K562 (cell line): ENCODE results near the gene RBM12. TPM values are rescaled to one million over a fixed set of nuclear protein-coding genes. Genes with fewer than 3 reads are reported as not detected.

Source experiments
- BMI1 ChIP-seq: fragments of 150-350 bp; IDR thresholded peaks from 2 replicates; pipeline ENCODE4 v1.6.1; 2014; ENCODE audit warnings: low read length
- CBX8 ChIP-seq: fragments of 200-600 bp; sonication (generic); IDR thresholded peaks from 2 replicates; pipeline ENCODE4 v1.6.1; 2012; ENCODE audit warnings: borderline replicate concordance, mixed run types, low read depth, mild to moderate bottlenecking, moderate library complexity, mixed read lengths, low read length, control low read depth, inconsistent platforms; ENCODE audit not compliant: poor library complexity, severe bottlenecking; ENCODE audit errors: extremely low read depth
- CCAR2 ChIP-seq: fragments of 200-400 bp; formaldehyde crosslinking; IDR thresholded peaks from 2 replicates; pipeline ENCODE4 v1.6.1; 2017; ENCODE audit warnings: mild to moderate bottlenecking, low read depth, low read length
- FOXA1 ChIP-seq: fragments of 450-650 bp; IDR thresholded peaks from 2 replicates; pipeline ENCODE4 v1.6.1; 2016; ENCODE audit warnings: mild to moderate bottlenecking, borderline replicate concordance
- FOXA3 ChIP-seq, 2 experiments: fragments of 450-650 bp in 1 of 2; sonication (generic) in 1 of 2; formaldehyde crosslinking; IDR thresholded peaks in 1 of 2; conservative IDR thresholded peaks in 1 of 2; 2 replicates each; pipeline versions ENCODE4 v1.4.0 to v1.8.0; 2020 to 2022; ENCODE audit warnings: mild to moderate bottlenecking in 2 of 2, missing genetic modification reagents in 1 of 2
- GABPA ChIP-seq: fragments of 200-800 bp; sonication (Bioruptor generic); conservative IDR thresholded peaks from 2 replicates; pipeline ENCODE4 v1.6.1; 2016; ENCODE audit warnings: low read depth, missing genetic modification characterization, missing compliant biosample characterization
- HEY1 ChIP-seq: fragments of 250-450 bp; sonication (Bioruptor Pico); IDR thresholded peaks from 2 replicates; pipeline ENCODE4 v1.5.0; 2020; ENCODE audit warnings: mild to moderate bottlenecking, moderate library complexity, borderline replicate concordance
- MTA1 ChIP-seq: fragments of 450-650 bp; IDR thresholded peaks from 2 replicates; pipeline ENCODE4 v1.6.1; 2017; ENCODE audit warnings: borderline replicate concordance
- MYC ChIP-seq, 2 experiments: fragments of 250-450 bp in 1 of 2; sonication (Bioruptor Pico) in 1 of 2; IDR thresholded peaks; 2 replicates each; pipeline versions ENCODE4 v1.5.1 to v1.6.1; 2012 to 2021; ENCODE audit warnings: low read depth in 2 of 2, borderline replicate concordance in 1 of 2, improper control_type of control experiment in 1 of 2, low read length in 1 of 2, mild to moderate bottlenecking in 1 of 2, moderate library complexity in 1 of 2
- NFIC ChIP-seq: fragments of 450-650 bp; IDR thresholded peaks from 2 replicates; pipeline ENCODE4 v1.6.1; 2017; ENCODE audit warnings: mild to moderate bottlenecking, inconsistent platforms
- NFYB ChIP-seq: IDR thresholded peaks from 2 replicates; pipeline ENCODE4 v1.6.1; 2011; ENCODE audit warnings: mild to moderate bottlenecking, moderate library complexity; ENCODE audit not compliant: insufficient read length; ENCODE audit errors: extremely low read depth
- NR2C2 ChIP-seq, 2 experiments: fragments of 200-800 bp in 1 of 2; sonication (Bioruptor generic) in 1 of 2; sonication (generic) in 1 of 2; formaldehyde crosslinking in 1 of 2; IDR thresholded peaks; 2 replicates each; pipeline versions ENCODE4 v1.6.1 to v1.8.0; 2016 to 2022; ENCODE audit warnings: mild to moderate bottlenecking in 1 of 2, missing compliant biosample characterization in 1 of 2, missing genetic modification characterization in 1 of 2, missing genetic modification reagents in 1 of 2
- NUFIP1 ChIP-seq: fragments of 450-650 bp; IDR thresholded peaks from 2 replicates; pipeline ENCODE4 v1.6.1; 2018; ENCODE audit not compliant: partially characterized antibody
- RUNX1 ChIP-seq: sonication (generic); IDR thresholded peaks from 2 replicates; pipeline ENCODE4 v1.6.1; 2016; ENCODE audit warnings: antibody characterized with exemption, low read depth
- SMAD2 ChIP-seq: fragments of 150-350 bp; IDR thresholded peaks from 2 replicates; pipeline ENCODE4 v1.6.1; 2014; ENCODE audit warnings: low read depth, mild to moderate bottlenecking, low read length
- SMC3 ChIP-seq: conservative IDR thresholded peaks from 2 replicates; pipeline ENCODE4 v1.6.1; 2011; ENCODE audit warnings: low read depth, low read length, improper control_type of control experiment; ENCODE audit not compliant: insufficient read depth
- SRF ChIP-seq, 2 experiments: fragments of 250-450, 450-650 bp in 1 of 2; sonication (Bioruptor Pico) in 1 of 2; sonication (generic) in 1 of 2; formaldehyde crosslinking; IDR thresholded peaks; 2 replicates each; pipeline versions ENCODE4 v1.5.0 to v1.5.1; 2020 to 2022; ENCODE audit warnings: mild to moderate bottlenecking in 1 of 2, missing genetic modification reagents in 1 of 2
- TARDBP ChIP-seq: fragments of 450-650 bp; IDR thresholded peaks from 2 replicates; pipeline ENCODE4 v1.6.1; 2016
- TFAM ChIP-seq: fragments of 250-450 bp; sonication (Bioruptor Pico); conservative IDR thresholded peaks from 2 replicates; pipeline ENCODE4 v1.5.0; 2021; ENCODE audit warnings: mild to moderate bottlenecking, moderate library complexity
- ZNF217 ChIP-seq: sonication (generic); formaldehyde crosslinking; IDR thresholded peaks from 2 replicates; pipeline ENCODE4 v1.8.0; 2022; ENCODE audit warnings: mild to moderate bottlenecking, missing genetic modification reagents
- ZNF239 ChIP-seq: fragments of 250-450 bp; sonication (Bioruptor Pico); IDR thresholded peaks from 2 replicates; pipeline ENCODE4 v1.4.0; 2020; ENCODE audit warnings: mild to moderate bottlenecking
- polyA plus RNA-seq, 8 experiments: library from polyadenylated mRNA; depleted of rRNA in 4 of 8; stranded (reverse) in 5 of 8; unstranded in 3 of 8; fragments of >200 nt; fragmentation: Nextera tagmentation in 2 of 8; fragmentation: Illumina TruSeq in 1 of 8; extraction: Ambion mirVana in 2 of 8; extraction: Trizol in 1 of 8; gene quantifications; 2 replicates each; pipeline versions ENCODE4 v1.2.1 to v1.2.3, GENCODE V29; 2011 to 2014; ENCODE audit warnings: inconsistent platforms in 1 of 8, missing spikeins in 1 of 8
- total RNA-seq, 7 experiments: library from RNA; depleted of rRNA in 6 of 7; stranded (reverse); fragments of >200 nt in 6 of 7; fragmentation: Illumina TruSeq in 2 of 7; extraction: Trizol in 2 of 7; gene quantifications; 2 replicates each; pipeline versions ENCODE4 v1.2.1 to v1.2.3, GENCODE V29; 2011 to 2021; ENCODE audit warnings: low replicate concordance in 1 of 7
- TF ChIP-seq, protein P1 (sequence below): IDR thresholded peaks from 2 replicates; pipeline ENCODE4 v1.6.1; 2011; ENCODE audit not compliant: insufficient read length; ENCODE audit errors: extremely low read depth
- TF ChIP-seq, protein P2 (sequence below): fragments of 250-450 bp; sonication (Bioruptor Pico); IDR thresholded peaks from 2 replicates; pipeline ENCODE4 v1.4.0; 2020; ENCODE audit warnings: mild to moderate bottlenecking
- TF ChIP-seq, protein P3 (sequence below): fragments of 450-650 bp; IDR thresholded peaks from 2 replicates; pipeline ENCODE4 v1.6.1; 2016; ENCODE audit warnings: low read depth, mild to moderate bottlenecking, moderate library complexity

The RBM12 gene
- total and polyA plus RNA-seq, 9 of the 15 experiments (the other 6 are each of a cell fraction or from before 2014, with no cell fraction given): 5.0 to 162 (median 73.3) TPM

DNA sequence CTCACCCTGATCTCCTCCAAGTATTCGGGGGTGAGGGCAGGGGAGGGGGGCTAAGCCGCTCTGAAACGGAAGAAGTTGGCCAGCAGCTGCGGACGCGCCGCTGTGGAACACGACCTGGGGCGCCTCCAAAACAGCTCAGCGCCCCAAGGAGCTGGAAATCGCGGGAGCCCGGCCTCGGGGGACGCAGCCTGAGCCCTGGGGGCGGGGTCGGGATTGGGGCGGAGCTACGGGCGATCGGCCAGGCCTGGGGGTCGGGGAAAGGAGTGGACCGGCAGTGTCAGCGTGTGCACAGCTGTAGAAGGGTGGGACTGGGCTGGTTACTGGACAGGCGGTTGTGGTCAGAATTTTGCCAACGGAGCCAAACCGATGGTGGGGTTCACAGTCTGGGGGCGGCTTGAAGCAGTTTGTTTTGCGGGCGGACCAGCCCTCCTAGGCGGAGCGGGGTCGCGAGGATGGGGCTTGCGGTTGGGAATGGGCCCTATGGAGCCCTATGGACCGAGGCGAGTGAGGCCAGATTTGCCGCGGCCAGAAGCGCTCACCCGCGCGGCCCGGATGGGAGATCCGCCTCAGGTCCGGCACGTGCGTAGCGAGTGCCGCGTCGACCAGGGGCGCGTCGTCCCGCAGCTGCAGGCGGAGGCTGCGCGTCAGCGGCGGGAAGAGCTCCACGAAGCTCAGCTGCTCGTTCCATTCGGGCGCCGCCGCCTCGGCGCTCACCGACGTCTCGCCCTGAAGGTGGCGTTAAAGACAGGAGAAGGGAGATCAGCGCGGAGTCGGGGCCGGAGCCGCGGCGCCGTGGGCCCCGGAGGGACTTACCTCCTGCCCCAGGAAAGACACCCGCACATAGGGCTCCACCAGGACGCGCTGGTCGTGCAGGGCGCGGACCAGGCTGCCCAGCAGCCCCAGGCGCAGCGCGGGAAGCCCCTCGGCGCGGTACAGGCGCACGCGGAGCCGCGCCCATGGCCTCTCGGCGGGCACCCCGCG is 63.4 kb downstream of the RBM12 start (continued):
- TF ChIP-seq ZNF217: 0 out of 2 replicates have a peak, but pooled peaks have one; percentile 69
- no peak for TF ChIP-seq RUNX1
- TF ChIP-seq, protein P1, sequence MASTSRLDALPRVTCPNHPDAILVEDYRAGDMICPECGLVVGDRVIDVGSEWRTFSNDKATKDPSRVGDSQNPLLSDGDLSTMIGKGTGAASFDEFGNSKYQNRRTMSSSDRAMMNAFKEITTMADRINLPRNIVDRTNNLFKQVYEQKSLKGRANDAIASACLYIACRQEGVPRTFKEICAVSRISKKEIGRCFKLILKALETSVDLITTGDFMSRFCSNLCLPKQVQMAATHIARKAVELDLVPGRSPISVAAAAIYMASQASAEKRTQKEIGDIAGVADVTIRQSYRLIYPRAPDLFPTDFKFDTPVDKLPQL: no peak
- peak in 1 of 2 experiments; percentile 76; a peak in 2 of 4 replicates for TF ChIP-seq FOXA3 (CRISPR knock-in tag; conservative IDR thresholded peaks at IDR 0.05 in 1 of 2, IDR thresholded peaks at IDR 0.05 in 1 of 2)
- TF ChIP-seq BMI1: no peak
- no peak for TF ChIP-seq TFAM (CRISPR knock-in tag)
- no peak for TF ChIP-seq MTA1
- no peak for TF ChIP-seq SMAD2
- no peak for TF ChIP-seq NFIC
- TF ChIP-seq TARDBP: no peak
- TF ChIP-seq SRF (CRISPR knock-in tag; IDR thresholded peaks at IDR 0.05): no peak
- no peak for TF ChIP-seq NUFIP1
- no peak for TF ChIP-seq SMC3
- no peak for TF ChIP-seq CCAR2
- no peak for TF ChIP-seq FOXA1
- TF ChIP-seq, protein P2, sequence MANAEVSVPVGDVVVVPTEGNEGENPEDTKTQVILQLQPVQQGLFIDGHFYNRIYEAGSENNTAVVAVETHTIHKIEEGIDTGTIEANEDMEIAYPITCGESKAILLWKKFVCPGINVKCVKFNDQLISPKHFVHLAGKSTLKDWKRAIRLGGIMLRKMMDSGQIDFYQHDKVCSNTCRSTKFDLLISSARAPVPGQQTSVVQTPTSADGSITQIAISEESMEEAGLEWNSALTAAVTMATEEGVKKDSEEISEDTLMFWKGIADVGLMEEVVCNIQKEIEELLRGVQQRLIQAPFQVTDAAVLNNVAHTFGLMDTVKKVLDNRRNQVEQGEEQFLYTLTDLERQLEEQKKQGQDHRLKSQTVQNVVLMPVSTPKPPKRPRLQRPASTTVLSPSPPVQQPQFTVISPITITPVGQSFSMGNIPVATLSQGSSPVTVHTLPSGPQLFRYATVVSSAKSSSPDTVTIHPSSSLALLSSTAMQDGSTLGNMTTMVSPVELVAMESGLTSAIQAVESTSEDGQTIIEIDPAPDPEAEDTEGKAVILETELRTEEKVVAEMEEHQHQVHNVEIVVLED (CRISPR knock-in tag): peak; percentile 27; the same call in 1 of the 2 replicates
- TF ChIP-seq HEY1 (CRISPR knock-in tag): no peak
- TF ChIP-seq ZNF239 (CRISPR knock-in tag): no peak
- no peak for TF ChIP-seq CBX8
- TF ChIP-seq, protein P3, sequence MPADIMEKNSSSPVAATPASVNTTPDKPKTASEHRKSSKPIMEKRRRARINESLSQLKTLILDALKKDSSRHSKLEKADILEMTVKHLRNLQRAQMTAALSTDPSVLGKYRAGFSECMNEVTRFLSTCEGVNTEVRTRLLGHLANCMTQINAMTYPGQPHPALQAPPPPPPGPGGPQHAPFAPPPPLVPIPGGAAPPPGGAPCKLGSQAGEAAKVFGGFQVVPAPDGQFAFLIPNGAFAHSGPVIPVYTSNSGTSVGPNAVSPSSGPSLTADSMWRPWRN: peak; percentile 60; the same call in 1 of the 2 replicates
- peak; percentile 55; the same call in 1 of the 2 replicates for TF ChIP-seq MYC (IDR thresholded peaks at IDR 0.05; ENCODE audit: low read depth, low read length)
- no peak for TF ChIP-seq MYC (CRISPR knock-in tag; IDR thresholded peaks at IDR 0.05; ENCODE audit: borderline replicate concordance, low read depth)
- no peak for TF ChIP-seq NFYB
- TF ChIP-seq NR2C2 (CRISPR knock-in tag; IDR thresholded peaks at IDR 0.05): 0 out of 2 replicates have a peak, but pooled peaks have one; percentile 21
- TF ChIP-seq NR2C2 (tag; IDR thresholded peaks at IDR 0.05): no peak
- no peak for TF ChIP-seq GABPA (tag)
